HepG2 (cell line): ENCODE results near the gene TCOF1. TPM values are rescaled to one million over a fixed set of nuclear protein-coding genes. Genes with fewer than 3 reads are reported as not detected.

Experiments used
- AGO1 ChIP-seq: fragments of 200-400 bp; formaldehyde crosslinking; IDR thresholded peaks from 2 replicates; pipeline ENCODE4 v1.6.1; 2017; ENCODE audit warnings: mild to moderate bottlenecking, low read depth, low read length, moderate library complexity; ENCODE audit not compliant: poor library complexity, severe bottlenecking
- CCDC6 ChIP-seq: sonication (generic); formaldehyde crosslinking; IDR thresholded peaks from 2 replicates; pipeline ENCODE4 v1.8.1; 2022; ENCODE audit warnings: mild to moderate bottlenecking, missing genetic modification reagents, moderate library complexity
- KAT2B ChIP-seq: fragments of 150-350 bp; IDR thresholded peaks from 2 replicates; pipeline ENCODE4 v1.6.1; 2014; ENCODE audit warnings: low read depth, low read length, borderline replicate concordance
- NR2C2 ChIP-seq: sonication (generic); formaldehyde crosslinking; IDR thresholded peaks from 2 replicates; pipeline ENCODE4 v1.4.0; 2020; ENCODE audit warnings: missing genetic modification reagents, mild to moderate bottlenecking, moderate library complexity, borderline replicate concordance
- PHF21A ChIP-seq: sonication (generic); formaldehyde crosslinking; IDR thresholded peaks from 2 replicates; pipeline ENCODE4 v1.5.0; 2020; ENCODE audit warnings: mild to moderate bottlenecking, missing genetic modification reagents
- RBAK ChIP-seq: sonication (generic); formaldehyde crosslinking; IDR thresholded peaks from 2 replicates; pipeline ENCODE4 v1.5.1; 2020; ENCODE audit warnings: mild to moderate bottlenecking, missing genetic modification reagents
- TCF12 ChIP-seq, 2 experiments: fragments of 450-650 bp in 1 of 2; sonication (generic) in 1 of 2; formaldehyde crosslinking in 1 of 2; IDR thresholded peaks; 2 replicates each; pipeline versions ENCODE4 v1.6.1 to v1.8.0; 2017 to 2022; ENCODE audit warnings: antibody characterized with exemption in 1 of 2, mild to moderate bottlenecking in 1 of 2, missing genetic modification reagents in 1 of 2, moderate library complexity in 1 of 2
- ZBTB7A ChIP-seq: sonication (generic); formaldehyde crosslinking; IDR thresholded peaks from 2 replicates; pipeline ENCODE4 v1.8.0; 2022; ENCODE audit warnings: mild to moderate bottlenecking, missing genetic modification reagents
- ZFP37 ChIP-seq: sonication (generic); formaldehyde crosslinking; IDR thresholded peaks from 2 replicates; pipeline ENCODE4 v1.4.0; 2020; ENCODE audit warnings: missing genetic modification reagents, borderline replicate concordance
- ZNF549 ChIP-seq: sonication (generic); formaldehyde crosslinking; IDR thresholded peaks from 2 replicates; pipeline ENCODE4 v1.5.0; 2020; ENCODE audit warnings: missing genetic modification reagents
- ZNF816 ChIP-seq: sonication (generic); formaldehyde crosslinking; IDR thresholded peaks from 2 replicates; pipeline ENCODE4 v1.8.0; 2022; ENCODE audit warnings: missing genetic modification reagents, mild to moderate bottlenecking, borderline replicate concordance
- polyA plus RNA-seq, 8 experiments: library from polyadenylated mRNA; depleted of rRNA in 3 of 8; stranded (reverse) in 7 of 8; unstranded in 1 of 8; fragments of >200 nt; fragmentation: Illumina TruSeq in 4 of 8; extraction: Trizol in 4 of 8; gene quantifications; 2 replicates each; pipeline versions ENCODE4 v1.2.1 to v1.2.3, GENCODE V29; 2011 to 2016; ENCODE audit warnings: low read depth in 4 of 8, missing spikeins in 1 of 8, mixed read lengths in 1 of 8; ENCODE audit not compliant: insufficient read depth in 1 of 8
- total RNA-seq, 5 experiments: library from RNA; depleted of rRNA; stranded (reverse); fragments of >200 nt; fragmentation: Illumina TruSeq; extraction: Trizol; gene quantifications; 2 replicates each; pipeline ENCODE4 v1.2.3, GENCODE V29; 2016; ENCODE audit warnings: low read depth in 1 of 5
- TF ChIP-seq, protein P1 (sequence below): IDR thresholded peaks from 2 replicates; pipeline ENCODE4 v1.6.1; 2016; ENCODE audit warnings: low read depth, missing genetic modification reagents, missing compliant biosample characterization
- TF ChIP-seq, protein P2 (sequence below): sonication (generic); formaldehyde crosslinking; IDR thresholded peaks from 2 replicates; pipeline ENCODE4 v1.4.0; 2020; ENCODE audit warnings: missing genetic modification reagents

TCOF1 gene
- total and polyA plus RNA-seq, 2 of the 13 experiments (the other 11 are each of a cell fraction or from before 2014, with no cell fraction given) = 10.1 to 41.6 TPM

DNA sequence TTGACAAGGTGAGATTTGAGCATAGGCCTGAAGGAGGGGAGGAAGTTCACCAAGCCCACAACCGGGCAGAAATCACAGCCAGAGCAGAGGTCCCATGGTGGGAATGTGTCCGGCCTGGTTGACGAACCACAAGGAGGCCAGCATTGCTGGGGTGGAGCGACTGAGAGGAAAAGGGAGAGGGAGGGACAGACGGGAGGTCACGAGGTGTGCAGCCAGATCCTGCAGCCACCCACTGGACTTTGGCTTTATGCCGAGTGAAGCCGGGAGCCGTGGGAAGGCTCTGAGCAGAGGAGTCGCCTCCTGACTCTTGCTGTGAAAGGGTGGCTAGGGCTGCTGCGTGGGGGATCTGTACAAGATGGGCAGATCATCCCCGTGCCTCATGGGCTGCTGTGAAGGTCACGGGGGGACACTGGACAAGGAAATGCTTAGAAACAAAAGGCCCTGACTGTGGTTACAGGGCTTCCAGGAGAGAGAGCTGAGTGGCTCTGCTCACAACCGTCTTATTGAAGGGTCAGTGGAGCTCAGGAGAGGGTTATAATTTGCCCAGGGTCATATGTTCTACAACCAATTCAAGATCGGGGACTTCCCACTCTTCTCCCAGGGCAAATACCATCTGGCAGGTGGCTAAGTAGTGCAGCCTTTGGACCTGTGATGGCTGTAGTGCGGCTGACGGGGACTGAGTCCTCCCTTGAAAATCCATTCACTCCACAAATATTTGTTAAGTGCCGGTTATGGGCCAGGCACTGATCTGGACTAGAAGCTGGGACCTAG is 70.8 kb downstream of the TCOF1 start (continued):
- TF ChIP-seq NR2C2 (CRISPR knock-in tag) = peak; percentile 51; the same call in 1 of the 2 replicates
- no peak for TF ChIP-seq ZBTB7A (CRISPR knock-in tag)
- TF ChIP-seq TCF12 (IDR thresholded peaks at IDR 0.05) = no peak
- TF ChIP-seq TCF12 (CRISPR knock-in tag; IDR thresholded peaks at IDR 0.05) = no peak
- TF ChIP-seq PHF21A (CRISPR knock-in tag) = peak; percentile 84
- no peak for TF ChIP-seq RBAK (CRISPR knock-in tag)
- TF ChIP-seq ZFP37 = no peak
- peak; percentile 28; the same call in 1 of the 2 replicates for TF ChIP-seq CCDC6 (CRISPR knock-in tag)
- TF ChIP-seq ZNF816 = no peak
- no peak for TF ChIP-seq ZNF549 (CRISPR knock-in tag)
- TF ChIP-seq, protein P1, sequence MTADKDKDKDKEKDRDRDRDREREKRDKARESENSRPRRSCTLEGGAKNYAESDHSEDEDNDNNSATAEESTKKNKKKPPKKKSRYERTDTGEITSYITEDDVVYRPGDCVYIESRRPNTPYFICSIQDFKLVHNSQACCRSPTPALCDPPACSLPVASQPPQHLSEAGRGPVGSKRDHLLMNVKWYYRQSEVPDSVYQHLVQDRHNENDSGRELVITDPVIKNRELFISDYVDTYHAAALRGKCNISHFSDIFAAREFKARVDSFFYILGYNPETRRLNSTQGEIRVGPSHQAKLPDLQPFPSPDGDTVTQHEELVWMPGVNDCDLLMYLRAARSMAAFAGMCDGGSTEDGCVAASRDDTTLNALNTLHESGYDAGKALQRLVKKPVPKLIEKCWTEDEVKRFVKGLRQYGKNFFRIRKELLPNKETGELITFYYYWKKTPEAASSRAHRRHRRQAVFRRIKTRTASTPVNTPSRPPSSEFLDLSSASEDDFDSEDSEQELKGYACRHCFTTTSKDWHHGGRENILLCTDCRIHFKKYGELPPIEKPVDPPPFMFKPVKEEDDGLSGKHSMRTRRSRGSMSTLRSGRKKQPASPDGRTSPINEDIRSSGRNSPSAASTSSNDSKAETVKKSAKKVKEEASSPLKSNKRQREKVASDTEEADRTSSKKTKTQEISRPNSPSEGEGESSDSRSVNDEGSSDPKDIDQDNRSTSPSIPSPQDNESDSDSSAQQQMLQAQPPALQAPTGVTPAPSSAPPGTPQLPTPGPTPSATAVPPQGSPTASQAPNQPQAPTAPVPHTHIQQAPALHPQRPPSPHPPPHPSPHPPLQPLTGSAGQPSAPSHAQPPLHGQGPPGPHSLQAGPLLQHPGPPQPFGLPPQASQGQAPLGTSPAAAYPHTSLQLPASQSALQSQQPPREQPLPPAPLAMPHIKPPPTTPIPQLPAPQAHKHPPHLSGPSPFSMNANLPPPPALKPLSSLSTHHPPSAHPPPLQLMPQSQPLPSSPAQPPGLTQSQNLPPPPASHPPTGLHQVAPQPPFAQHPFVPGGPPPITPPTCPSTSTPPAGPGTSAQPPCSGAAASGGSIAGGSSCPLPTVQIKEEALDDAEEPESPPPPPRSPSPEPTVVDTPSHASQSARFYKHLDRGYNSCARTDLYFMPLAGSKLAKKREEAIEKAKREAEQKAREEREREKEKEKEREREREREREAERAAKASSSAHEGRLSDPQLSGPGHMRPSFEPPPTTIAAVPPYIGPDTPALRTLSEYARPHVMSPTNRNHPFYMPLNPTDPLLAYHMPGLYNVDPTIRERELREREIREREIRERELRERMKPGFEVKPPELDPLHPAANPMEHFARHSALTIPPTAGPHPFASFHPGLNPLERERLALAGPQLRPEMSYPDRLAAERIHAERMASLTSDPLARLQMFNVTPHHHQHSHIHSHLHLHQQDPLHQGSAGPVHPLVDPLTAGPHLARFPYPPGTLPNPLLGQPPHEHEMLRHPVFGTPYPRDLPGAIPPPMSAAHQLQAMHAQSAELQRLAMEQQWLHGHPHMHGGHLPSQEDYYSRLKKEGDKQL (CRISPR knock-in tag) = no peak
- TF ChIP-seq, protein P2, sequence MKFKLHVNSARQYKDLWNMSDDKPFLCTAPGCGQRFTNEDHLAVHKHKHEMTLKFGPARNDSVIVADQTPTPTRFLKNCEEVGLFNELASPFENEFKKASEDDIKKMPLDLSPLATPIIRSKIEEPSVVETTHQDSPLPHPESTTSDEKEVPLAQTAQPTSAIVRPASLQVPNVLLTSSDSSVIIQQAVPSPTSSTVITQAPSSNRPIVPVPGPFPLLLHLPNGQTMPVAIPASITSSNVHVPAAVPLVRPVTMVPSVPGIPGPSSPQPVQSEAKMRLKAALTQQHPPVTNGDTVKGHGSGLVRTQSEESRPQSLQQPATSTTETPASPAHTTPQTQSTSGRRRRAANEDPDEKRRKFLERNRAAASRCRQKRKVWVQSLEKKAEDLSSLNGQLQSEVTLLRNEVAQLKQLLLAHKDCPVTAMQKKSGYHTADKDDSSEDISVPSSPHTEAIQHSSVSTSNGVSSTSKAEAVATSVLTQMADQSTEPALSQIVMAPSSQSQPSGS (CRISPR knock-in tag) = no peak
- TF ChIP-seq KAT2B = no peak
- TF ChIP-seq AGO1 = no peak
